C4-2B (cell line): ENCODE measurements around the gene TMEM222.

Experiments
- H3K27ac ChIP-seq: fragments of 450-650 bp; 2 replicates; pipeline ENCODE4 v1.5.1; 2017
- ZFX ChIP-seq: fragments of 450-650 bp; IDR thresholded peaks from 2 replicates; pipeline ENCODE4 v1.6.1; 2017
- TF ChIP-seq, protein P1 (sequence below): fragments of 450-650 bp; conservative IDR thresholded peaks from 2 replicates; pipeline ENCODE4 v1.5.1; 2017; ENCODE audit warnings: mild to moderate bottlenecking

TMEM222 gene

DNA sequence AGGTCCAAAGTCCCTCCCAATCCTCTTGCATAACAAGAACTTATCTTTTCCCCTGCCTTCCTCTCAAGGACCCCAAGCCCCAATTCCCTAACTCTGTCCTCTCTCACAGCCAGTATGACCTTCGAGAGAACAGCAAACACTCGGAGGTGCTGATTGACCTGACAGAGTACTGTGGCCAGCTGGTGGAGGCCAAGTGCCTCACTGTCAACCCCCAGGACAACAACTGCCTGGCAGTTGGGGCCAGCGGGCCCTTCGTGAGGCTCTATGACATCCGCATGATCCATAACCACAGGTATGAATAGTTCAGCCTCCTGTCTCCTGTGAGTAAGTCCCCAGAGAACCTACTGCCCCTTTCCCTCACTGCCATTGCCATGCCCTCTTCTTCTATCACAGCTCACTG, 29.9 kb upstream of the TMEM222 start:
- TF ChIP-seq, protein P1, sequence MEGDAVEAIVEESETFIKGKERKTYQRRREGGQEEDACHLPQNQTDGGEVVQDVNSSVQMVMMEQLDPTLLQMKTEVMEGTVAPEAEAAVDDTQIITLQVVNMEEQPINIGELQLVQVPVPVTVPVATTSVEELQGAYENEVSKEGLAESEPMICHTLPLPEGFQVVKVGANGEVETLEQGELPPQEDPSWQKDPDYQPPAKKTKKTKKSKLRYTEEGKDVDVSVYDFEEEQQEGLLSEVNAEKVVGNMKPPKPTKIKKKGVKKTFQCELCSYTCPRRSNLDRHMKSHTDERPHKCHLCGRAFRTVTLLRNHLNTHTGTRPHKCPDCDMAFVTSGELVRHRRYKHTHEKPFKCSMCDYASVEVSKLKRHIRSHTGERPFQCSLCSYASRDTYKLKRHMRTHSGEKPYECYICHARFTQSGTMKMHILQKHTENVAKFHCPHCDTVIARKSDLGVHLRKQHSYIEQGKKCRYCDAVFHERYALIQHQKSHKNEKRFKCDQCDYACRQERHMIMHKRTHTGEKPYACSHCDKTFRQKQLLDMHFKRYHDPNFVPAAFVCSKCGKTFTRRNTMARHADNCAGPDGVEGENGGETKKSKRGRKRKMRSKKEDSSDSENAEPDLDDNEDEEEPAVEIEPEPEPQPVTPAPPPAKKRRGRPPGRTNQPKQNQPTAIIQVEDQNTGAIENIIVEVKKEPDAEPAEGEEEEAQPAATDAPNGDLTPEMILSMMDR, result no peak
- TF ChIP-seq ZFX, result no peak
- H3K27ac ChIP-seq, result no peak overlapping the region

GRCh38 chr1:27293915-27294314, 28.0 kb upstream of the TMEM222 start:
- no peak overlapping the region for H3K27ac ChIP-seq
- TF ChIP-seq, protein P1, result no peak
- TF ChIP-seq ZFX, result no peak

GRCh38 chr1:27296773-27297291, 25.1 kb upstream of the TMEM222 start:
- no peak overlapping the region for H3K27ac ChIP-seq
- TF ChIP-seq, protein P1, result peak; percentile 87
- TF ChIP-seq ZFX, result no peak

DNA sequence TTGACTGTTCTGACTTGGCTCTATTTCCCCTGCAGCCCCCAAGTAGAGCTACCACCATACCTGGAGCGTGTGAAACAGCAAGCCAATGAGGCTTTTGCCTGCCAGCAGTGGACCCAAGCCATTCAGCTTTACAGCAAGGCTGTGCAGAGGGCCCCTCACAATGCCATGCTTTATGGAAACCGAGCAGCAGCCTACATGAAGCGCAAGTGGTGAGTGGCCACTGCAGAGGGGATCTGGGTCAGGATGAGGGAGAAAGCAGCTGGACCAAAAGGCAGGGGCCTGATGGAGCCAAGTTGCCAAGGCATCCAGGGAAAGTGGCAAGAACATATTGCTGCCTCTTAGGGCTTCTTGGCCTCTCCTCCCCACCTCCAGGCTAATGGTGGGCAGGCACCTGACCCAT, 24.1 kb upstream of the TMEM222 start:
- H3K27ac ChIP-seq, result no peak overlapping the region
- TF ChIP-seq, protein P1, result no peak
- no peak for TF ChIP-seq ZFX

DNA sequence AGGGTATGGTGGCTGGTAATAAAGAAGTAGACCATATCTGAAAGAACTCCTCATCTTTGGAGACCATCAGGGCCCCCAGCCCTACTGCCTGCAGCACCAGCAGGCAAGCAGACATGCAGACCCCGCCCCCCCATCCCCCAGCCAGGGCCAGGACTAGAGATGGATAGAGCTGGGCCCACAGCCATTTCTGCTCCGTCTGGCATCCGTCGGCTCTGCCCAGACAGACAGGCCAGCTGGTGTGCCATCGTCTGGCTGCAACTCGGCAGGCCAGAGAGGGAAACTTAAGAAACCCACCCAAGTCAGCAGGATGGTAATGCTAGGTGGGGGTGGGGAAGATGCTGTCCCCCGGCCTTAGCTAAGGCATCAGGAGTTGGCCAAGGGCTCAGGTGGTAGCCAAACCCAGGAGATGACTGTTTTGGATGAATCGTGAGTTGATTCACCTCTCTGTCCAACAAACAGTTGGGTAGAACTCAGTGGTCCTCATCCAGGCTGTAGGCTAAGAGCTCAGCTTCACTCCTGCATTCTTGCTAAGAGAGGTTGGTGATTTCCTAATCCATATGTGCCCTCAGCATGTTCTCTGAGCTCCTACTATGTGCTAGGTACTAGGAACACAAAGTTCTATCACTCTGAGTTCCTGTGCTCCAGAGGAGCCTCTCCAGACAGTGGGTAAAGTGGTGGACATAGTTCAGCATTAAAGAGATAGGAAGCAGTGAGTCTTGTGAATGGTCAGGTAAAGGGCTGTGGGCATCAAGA, 23.2 kb upstream of the TMEM222 start:
- H3K27ac ChIP-seq, result no peak overlapping the region
- no peak for TF ChIP-seq ZFX
- TF ChIP-seq, protein P1, result no peak

DNA sequence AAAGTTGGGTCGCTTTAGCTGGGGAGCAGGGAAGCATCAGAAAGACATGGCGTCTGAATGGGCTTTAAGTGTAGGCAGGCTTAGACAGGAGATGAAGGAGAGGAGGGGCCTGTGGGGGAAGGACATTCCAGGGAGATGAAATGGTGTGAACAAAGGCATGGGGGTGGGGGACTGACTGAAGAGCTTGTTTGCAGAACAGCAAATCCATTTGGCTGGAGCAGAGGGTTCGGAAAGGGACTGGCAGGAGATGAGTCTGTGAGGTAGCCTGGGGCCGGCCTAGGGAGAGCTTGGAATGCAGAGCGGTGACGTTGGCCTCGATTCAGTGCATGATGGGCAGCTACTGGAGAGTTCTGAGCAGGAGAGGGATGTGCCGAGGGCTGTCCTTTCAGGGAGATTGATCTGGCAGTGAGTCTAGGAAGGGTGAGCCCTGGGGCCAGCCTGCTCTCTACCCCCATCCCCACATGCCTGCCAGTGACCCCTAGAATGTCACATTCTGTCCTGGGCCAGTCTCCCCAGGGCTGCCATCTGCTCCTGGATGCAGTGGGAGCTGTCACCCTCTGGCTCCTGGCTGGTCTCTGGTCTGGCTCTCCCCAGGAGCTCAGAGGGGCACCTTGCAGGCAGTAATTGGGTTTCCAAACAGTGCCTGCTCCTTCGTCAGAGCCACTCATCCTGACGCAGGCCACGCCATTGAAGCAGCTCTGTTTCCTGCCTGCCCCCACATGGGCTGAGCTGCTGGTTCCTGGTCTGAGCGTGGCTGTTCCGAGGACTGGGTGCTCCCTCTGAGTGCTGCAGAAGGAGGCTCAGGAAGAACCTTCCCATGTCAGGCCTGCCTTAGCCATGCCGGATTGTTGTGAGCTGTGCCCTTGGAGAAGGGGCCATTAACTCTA, 22.3 kb upstream of the TMEM222 start:
- no peak overlapping the region for H3K27ac ChIP-seq
- no peak for TF ChIP-seq ZFX
- TF ChIP-seq, protein P1, result no peak
